Measurements from ENCODE around the gene GSTP1. TPM values are rescaled to one million over a fixed set of nuclear protein-coding genes. Genes with fewer than 3 reads are reported as not detected.

GSTP1 gene
- total RNA-seq, 1 experiment from 2014 or later: 1,799 TPM

- TF ChIP-seq CTCF (IDR thresholded peaks at IDR 0.05; ENCODE audit: insufficient read depth in 1 of 2, low read depth in 1 of 2, low read length in 1 of 2, severe bottlenecking in 1 of 2, unreplicated experiment in 1 of 2): no peak
- H3K4me3 Mint-ChIP-seq (ENCODE audit: unreplicated experiment): peak overlapping the region; percentile 76
- no peaks in the 10 kb centered on the region for H3K9me3 ChIP-seq
- ChIA-PET CTCF (interaction anchor here (0.6 to 2.9 kb wide), 26 partner anchors 8 to 458 kb away, joined by 3 to 51 read pairs (median 9); partner anchors contain the start of genes ACY3, ALDH3B2, PPP1CA and TBX10), POLR2A (interaction anchor here (0.6 to 2.3 kb wide), 8 partner anchors 15 to 296 kb away, joined by 3 to 12 read pairs (median 4); partner anchors contain the start of genes ACY3 and GSTP1)
- peak overlapping the region; percentile 88 for H3K4me3 ChIP-seq (ENCODE audit: low read depth, low read length)
- H3K4me1 ChIP-seq: peaks cover 11% of the 10 kb centered on the region
- peak overlapping the region; percentile 86 for H3K27ac Mint-ChIP-seq (ENCODE audit: unreplicated experiment)
- H3K4me1 Mint-ChIP-seq (ENCODE audit: low read depth, unreplicated experiment): peaks cover 7% of the 10 kb centered on the region
- H3K27me3 Mint-ChIP-seq (ENCODE audit: insufficient read depth, unreplicated experiment): no peaks in the 10 kb centered on the region
- H3K36me3 Mint-ChIP-seq (ENCODE audit: insufficient read depth, unreplicated experiment): peaks cover 26% of the 10 kb centered on the region
- H3K27me3 ChIP-seq (replicated peaks; ENCODE audit: control insufficient read depth, insufficient read depth, low read length): no peaks in the 10 kb centered on the region
- peaks cover 9% of the 10 kb centered on the region for H3K9me3 Mint-ChIP-seq (ENCODE audit: unreplicated experiment)
- intact Hi-C loops (cut with micrococcal nuclease; ENCODE audit: unreplicated experiment): loop anchor here (1.0 kb wide), 2 partner anchors 28 to 58 kb away; no protein-coding TSS in a partner anchor
- H3K36me3 ChIP-seq (ENCODE audit: control insufficient read depth, insufficient read depth, low read length): no peaks in the 10 kb centered on the region
- no peak for DNase-seq
- no TSS peak for BruUV-seq (replicated peaks)
Observed at GRCh38 chr11:67630943-67631331, 47.3 kb downstream of the GSTP1 start.

GRCh38 chr11:67631411-67631810 lies 47.8 kb downstream of the GSTP1 start:
- no peaks in the 10 kb centered on the region for H3K27me3 ChIP-seq (replicated peaks; ENCODE audit: control insufficient read depth, insufficient read depth, low read length)
- Mint-ChIP-seq H3K4me3 (ENCODE audit: unreplicated experiment) (peak overlapping the region; percentile 76), H3K4me1 (ENCODE audit: low read depth, unreplicated experiment) (peaks cover 7% of the 10 kb centered on the region), H3K9me3 (ENCODE audit: unreplicated experiment) (peaks cover 7% of the 10 kb centered on the region), H3K27ac (ENCODE audit: unreplicated experiment) (peak overlapping the region; percentile 86), H3K36me3 (ENCODE audit: insufficient read depth, unreplicated experiment) (peaks cover 26% of the 10 kb centered on the region), H3K27me3 (ENCODE audit: insufficient read depth, unreplicated experiment) (no peaks in the 10 kb centered on the region)
- intact Hi-C loops (cut with micrococcal nuclease; ENCODE audit: unreplicated experiment): no loop called here
- H3K36me3 ChIP-seq (ENCODE audit: control insufficient read depth, insufficient read depth, low read length): no peaks in the 10 kb centered on the region
- BruUV-seq (replicated peaks): no TSS peak
- CTCF ChIA-PET: interaction anchor here (0.6 to 2.8 kb wide), 3 partner anchors 17 to 58 kb away, joined by 3 to 36 read pairs (median 10); no protein-coding TSS in a partner anchor
- peak in 1 of 2 experiments; percentile 60 for DNase-seq
- peaks cover 11% of the 10 kb centered on the region for H3K4me1 ChIP-seq
- H3K9me3 ChIP-seq: no peaks in the 10 kb centered on the region
- no peak overlapping the region; the same call in 1 of the 2 replicates for H3K4me3 ChIP-seq (ENCODE audit: low read depth, low read length)
- TF ChIP-seq CTCF (IDR thresholded peaks at IDR 0.05; ENCODE audit: insufficient read depth in 1 of 2, low read depth in 1 of 2, low read length in 1 of 2, severe bottlenecking in 1 of 2, unreplicated experiment in 1 of 2): no peak
- POLR2A ChIA-PET: interaction anchor here (0.6 kb wide), 1 partner anchor 296 kb away, joined by 3 read pairs; no protein-coding TSS in a partner anchor

- Mint-ChIP-seq H3K4me3 (ENCODE audit: unreplicated experiment) (peak overlapping the region; percentile 17), H3K9me3 (ENCODE audit: unreplicated experiment) (peaks cover 3% of the 10 kb centered on the region), H3K27ac (ENCODE audit: unreplicated experiment) (no peak overlapping the region), H3K27me3 (ENCODE audit: insufficient read depth, unreplicated experiment) (no peaks in the 10 kb centered on the region), H3K36me3 (ENCODE audit: insufficient read depth, unreplicated experiment) (peaks cover 26% of the 10 kb centered on the region), H3K4me1 (ENCODE audit: low read depth, unreplicated experiment) (peaks cover 7% of the 10 kb centered on the region)
- ChIA-PET POLR2A (no interaction called here), CTCF (no interaction called here)
- BruUV-seq (replicated peaks): no TSS peak
- Histone ChIP-seq H3K4me1 (peaks cover 11% of the 10 kb centered on the region), H3K9me3 (no peaks in the 10 kb centered on the region), H3K27me3 (replicated peaks; ENCODE audit: control insufficient read depth, insufficient read depth, low read length) (no peaks in the 10 kb centered on the region), H3K36me3 (ENCODE audit: control insufficient read depth, insufficient read depth, low read length) (no peaks in the 10 kb centered on the region), H3K4me3 (ENCODE audit: low read depth, low read length) (no peak overlapping the region)
- DNase-seq: no peak
- intact Hi-C loops (cut with micrococcal nuclease; ENCODE audit: unreplicated experiment): no loop called here
- TF ChIP-seq CTCF (IDR thresholded peaks at IDR 0.05; ENCODE audit: insufficient read depth in 1 of 2, low read depth in 1 of 2, low read length in 1 of 2, severe bottlenecking in 1 of 2, unreplicated experiment in 1 of 2): no peak
Observed at GRCh38 chr11:67631853-67632174, 48.2 kb downstream of the GSTP1 start.

Data from Caco-2 (cell line).